Activated naive CD8-positive, alpha-beta T cell treated with anti-CD3 and anti-CD28 coated beads for 36 hours (primary cell): ENCODE data around the gene CPZ. TPM values are rescaled to one million over a fixed set of nuclear protein-coding genes. Genes with fewer than 3 reads are reported as not detected.

ENCODE experiments used
- DNase-seq: peaks from one replicate; pipeline ENCODE4 v3.0.0; 2021
- H3K27ac Mint-ChIP-seq: one replicate; pipeline ENCODE4 v1.8.0; 2022; ENCODE audit warnings: mild to moderate bottlenecking, moderate library complexity, mixed read lengths
- H3K27me3 Mint-ChIP-seq: one replicate; pipeline ENCODE4 v1.8.0; 2022; ENCODE audit warnings: mild to moderate bottlenecking, mixed read lengths
- H3K36me3 Mint-ChIP-seq: one replicate; pipeline ENCODE4 v1.8.0; 2021; ENCODE audit warnings: mild to moderate bottlenecking, mixed read lengths
- H3K4me1 Mint-ChIP-seq: one replicate; pipeline ENCODE4 v1.8.0; 2021; ENCODE audit warnings: mixed read lengths
- H3K4me3 Mint-ChIP-seq: one replicate; pipeline ENCODE4 v1.8.0; 2022; ENCODE audit warnings: mild to moderate bottlenecking, moderate library complexity, mixed read lengths
- H3K9me3 Mint-ChIP-seq: one replicate; pipeline ENCODE4 v1.8.0; 2022; ENCODE audit warnings: mixed read lengths
- total RNA-seq, 2 experiments: library from RNA; stranded (reverse); gene quantifications; one replicate each; pipeline ENCODE4 v1.2.3, GENCODE V29; 2021

CPZ gene
- total RNA-seq, 2 experiments from 2014 or later, result not detected

- H3K9me3 Mint-ChIP-seq, result no peaks in the 10 kb centered on the region
- H3K36me3 Mint-ChIP-seq, result no peaks in the 10 kb centered on the region
- no peak overlapping the region for H3K4me3 Mint-ChIP-seq
- H3K4me1 Mint-ChIP-seq, result no peaks in the 10 kb centered on the region
- DNase-seq, result no peak
- no peak overlapping the region for H3K27ac Mint-ChIP-seq
- peaks cover 3% of the 10 kb centered on the region for H3K27me3 Mint-ChIP-seq
Observed at GRCh38 chr4:8641256-8641655, 48.7 kb downstream of the CPZ start.

GRCh38 chr4:8641931-8642650 is 49.5 kb downstream of the CPZ start:
- Mint-ChIP-seq H3K4me1 (no peaks in the 10 kb centered on the region), H3K4me3 (no peak overlapping the region), H3K9me3 (no peaks in the 10 kb centered on the region), H3K27me3 (peaks cover 3% of the 10 kb centered on the region), H3K27ac (no peak overlapping the region), H3K36me3 (no peaks in the 10 kb centered on the region)
- DNase-seq, result no peak

- no peaks in the 10 kb centered on the region for H3K9me3 Mint-ChIP-seq
- H3K27ac Mint-ChIP-seq, result no peak overlapping the region
- H3K4me3 Mint-ChIP-seq, result no peak overlapping the region
- no peak for DNase-seq
- no peaks in the 10 kb centered on the region for H3K4me1 Mint-ChIP-seq
- peaks cover 3% of the 10 kb centered on the region for H3K27me3 Mint-ChIP-seq
- no peaks in the 10 kb centered on the region for H3K36me3 Mint-ChIP-seq
Observed at GRCh38 chr4:8642651-8643321, 50.2 kb downstream of the CPZ start.

GRCh38 chr4:8643441-8643840 is 50.9 kb downstream of the CPZ start:
- Mint-ChIP-seq H3K4me3 (no peak overlapping the region), H3K36me3 (no peaks in the 10 kb centered on the region), H3K4me1 (no peaks in the 10 kb centered on the region), H3K27me3 (no peaks in the 10 kb centered on the region), H3K9me3 (no peaks in the 10 kb centered on the region), H3K27ac (no peak overlapping the region)
- DNase-seq, result no peak

GRCh38 chr4:8643986-8644385 is 51.4 kb downstream of the CPZ start:
- no peak for DNase-seq
- Mint-ChIP-seq H3K27me3 (no peaks in the 10 kb centered on the region), H3K27ac (no peak overlapping the region)

GRCh38 chr4:8644461-8644891 is 51.9 kb downstream of the CPZ start:
- H3K36me3 Mint-ChIP-seq, result no peaks in the 10 kb centered on the region

More at GRCh38 chr4:8643986-8644385, 51.4 kb downstream of the CPZ start:
- H3K4me3 Mint-ChIP-seq, result no peak overlapping the region
- H3K4me1 Mint-ChIP-seq, result no peaks in the 10 kb centered on the region
- H3K9me3 Mint-ChIP-seq, result no peaks in the 10 kb centered on the region
- no peaks in the 10 kb centered on the region for H3K36me3 Mint-ChIP-seq

GRCh38 chr4:8644966-8645752 is 52.6 kb downstream of the CPZ start:
- Mint-ChIP-seq H3K4me3 (no peak overlapping the region), H3K9me3 (no peaks in the 10 kb centered on the region), H3K27me3 (no peaks in the 10 kb centered on the region), H3K4me1 (no peaks in the 10 kb centered on the region), H3K27ac (no peak overlapping the region), H3K36me3 (no peaks in the 10 kb centered on the region)
- DNase-seq, result no peak

More at GRCh38 chr4:8644461-8644891, 51.9 kb downstream of the CPZ start:
- no peaks in the 10 kb centered on the region for H3K27me3 Mint-ChIP-seq
- H3K4me1 Mint-ChIP-seq, result no peaks in the 10 kb centered on the region
- no peak overlapping the region for H3K4me3 Mint-ChIP-seq
- no peaks in the 10 kb centered on the region for H3K9me3 Mint-ChIP-seq
- no peak for DNase-seq
- no peak overlapping the region for H3K27ac Mint-ChIP-seq

- Mint-ChIP-seq H3K4me1 (no peaks in the 10 kb centered on the region), H3K36me3 (no peaks in the 10 kb centered on the region), H3K9me3 (no peaks in the 10 kb centered on the region), H3K27me3 (no peaks in the 10 kb centered on the region), H3K4me3 (no peak overlapping the region), H3K27ac (no peak overlapping the region)
- no peak for DNase-seq
Observed at GRCh38 chr4:8645753-8646124, 53.2 kb downstream of the CPZ start.

- no peak for DNase-seq
- no peaks in the 10 kb centered on the region for H3K4me1 Mint-ChIP-seq
- H3K27ac Mint-ChIP-seq, result no peak overlapping the region
- no peaks in the 10 kb centered on the region for H3K36me3 Mint-ChIP-seq
- H3K4me3 Mint-ChIP-seq, result no peak overlapping the region
- H3K9me3 Mint-ChIP-seq, result no peaks in the 10 kb centered on the region
- H3K27me3 Mint-ChIP-seq, result no peaks in the 10 kb centered on the region
Observed at GRCh38 chr4:8646296-8647093, 53.9 kb downstream of the CPZ start.

GRCh38 chr4:8647094-8647570 is 54.6 kb downstream of the CPZ start:
- Mint-ChIP-seq H3K4me1 (no peaks in the 10 kb centered on the region), H3K27ac (no peak overlapping the region), H3K36me3 (no peaks in the 10 kb centered on the region), H3K9me3 (no peaks in the 10 kb centered on the region), H3K4me3 (no peak overlapping the region), H3K27me3 (no peaks in the 10 kb centered on the region)
- DNase-seq, result no peak

- H3K27ac Mint-ChIP-seq, result no peak overlapping the region
- no peaks in the 10 kb centered on the region for H3K27me3 Mint-ChIP-seq
- H3K9me3 Mint-ChIP-seq, result no peaks in the 10 kb centered on the region
- no peaks in the 10 kb centered on the region for H3K36me3 Mint-ChIP-seq
- H3K4me1 Mint-ChIP-seq, result no peaks in the 10 kb centered on the region
- no peak overlapping the region for H3K4me3 Mint-ChIP-seq
- no peak for DNase-seq
Observed at GRCh38 chr4:8647626-8648025, 55.1 kb downstream of the CPZ start.

- Mint-ChIP-seq H3K4me1 (no peaks in the 10 kb centered on the region), H3K4me3 (no peak overlapping the region), H3K27me3 (no peaks in the 10 kb centered on the region), H3K9me3 (no peaks in the 10 kb centered on the region), H3K27ac (no peak overlapping the region), H3K36me3 (no peaks in the 10 kb centered on the region)
- no peak for DNase-seq
Observed at GRCh38 chr4:8648296-8648695, 55.7 kb downstream of the CPZ start.

GRCh38 chr4:8648816-8649630 is 56.5 kb downstream of the CPZ start:
- Mint-ChIP-seq H3K27ac (no peak overlapping the region), H3K4me3 (no peak overlapping the region), H3K36me3 (no peaks in the 10 kb centered on the region), H3K9me3 (no peaks in the 10 kb centered on the region), H3K27me3 (no peaks in the 10 kb centered on the region), H3K4me1 (no peaks in the 10 kb centered on the region)
- no peak for DNase-seq
